Measurements from ENCODE around the gene SFRP5.
A peak's percentile ranks its signal among the peaks of the same experiment; 100 is the strongest.

The SFRP5 gene

GRCh38 chr10:97763411-97763810 is 8.4 kb downstream of the SFRP5 start:
- DNase-seq = no peak

- DNase-seq = no peak
Observed at GRCh38 chr10:97762816-97763215, 9.0 kb downstream of the SFRP5 start.

- DNase-seq = no peak
Observed at GRCh38 chr10:97762056-97762455, 9.7 kb downstream of the SFRP5 start.

GRCh38 chr10:97761331-97761865 is 10.4 kb downstream of the SFRP5 start:
- no peak for DNase-seq

- DNase-seq = no peak
Observed at GRCh38 chr10:97760461-97761257, 11.1 kb downstream of the SFRP5 start.

GRCh38 chr10:97759946-97760345 is 11.9 kb downstream of the SFRP5 start:
- no peak for DNase-seq

GRCh38 chr10:97759158-97759887 is 12.5 kb downstream of the SFRP5 start:
- DNase-seq = peak; percentile 45

- no peak for DNase-seq
Observed at GRCh38 chr10:97757471-97757870, 14.3 kb downstream of the SFRP5 start.

- no peak for DNase-seq
Observed at GRCh38 chr10:97755718-97756117, 16.1 kb downstream of the SFRP5 start.

GRCh38 chr10:97754726-97755125 is 17.1 kb downstream of the SFRP5 start:
- no peak for DNase-seq

GRCh38 chr10:97752956-97753355 is 18.8 kb downstream of the SFRP5 start:
- no peak for DNase-seq

- no peak for DNase-seq
Observed at GRCh38 chr10:97748116-97748515, 23.7 kb downstream of the SFRP5 start.

- no peak for DNase-seq
Observed at GRCh38 chr10:97747573-97747972, 24.2 kb downstream of the SFRP5 start.

GRCh38 chr10:97744405-97745035 is 27.3 kb downstream of the SFRP5 start:
- no peak for DNase-seq

- no peak for DNase-seq
Observed at GRCh38 chr10:97743169-97743943, 28.4 kb downstream of the SFRP5 start.

- no peak for DNase-seq
Observed at GRCh38 chr10:97740613-97741012, 31.2 kb downstream of the SFRP5 start.

- no peak for DNase-seq
Observed at GRCh38 chr10:97738616-97739015, 33.2 kb downstream of the SFRP5 start.

GRCh38 chr10:97737770-97738265 is 34.0 kb downstream of the SFRP5 start:
- DNase-seq = no peak

- peak; percentile 97 for DNase-seq
Observed at GRCh38 chr10:97736902-97737769, 34.7 kb downstream of the SFRP5 start, which contains the start of gene ZFYVE27. Gene ZFYVE27 (plus strand): TSS chr10:97737128. CDS start chr10:97738478, 1,350 bp downstream.

- DNase-seq = no peak
Observed at GRCh38 chr10:97736403-97736901, 35.3 kb downstream of the SFRP5 start.

GRCh38 chr10:97734021-97734420 is 37.8 kb downstream of the SFRP5 start:
- no peak for DNase-seq
